SKM-1 treated with dmso at 0.1 percent for 144 hours (cell line): ENCODE data around the gene WDFY2.
"Not testable (repeated sequence)": the region's sequence is repeated elsewhere in the genome, so short reads cannot be mapped to it uniquely, and the experiment has no call there.

Experiments
- DNase-seq: peaks from one replicate; lab custom pipeline; 2025; ENCODE audit not compliant: unreplicated experiment; lab: John Stamatoyannopoulos, UW

Gene WDFY2

GRCh38 chr13:51663973-51664957 lies 80.0 kb downstream of the WDFY2 start:
- no peak for DNase-seq

GRCh38 chr13:51665456-51665855 lies 81.2 kb downstream of the WDFY2 start:
- no peak for DNase-seq

GRCh38 chr13:51666374-51666773 lies 82.1 kb downstream of the WDFY2 start:
- no peak for DNase-seq

GRCh38 chr13:51666839-51667238 lies 82.6 kb downstream of the WDFY2 start:
- DNase-seq, result no peak

GRCh38 chr13:51668580-51669195 lies 84.4 kb downstream of the WDFY2 start:
- DNase-seq, result no peak

GRCh38 chr13:51673165-51673564 lies 88.9 kb downstream of the WDFY2 start:
- DNase-seq, result no peak

- DNase-seq, result no peak
Observed at GRCh38 chr13:51674276-51674675, 90.0 kb downstream of the WDFY2 start.

GRCh38 chr13:51675385-51675784 lies 91.1 kb downstream of the WDFY2 start:
- DNase-seq, result no peak

- no peak for DNase-seq
Observed at GRCh38 chr13:51675877-51676276, 91.6 kb downstream of the WDFY2 start.

GRCh38 chr13:51676739-51677138 lies 92.5 kb downstream of the WDFY2 start:
- no peak for DNase-seq

- no peak for DNase-seq
Observed at GRCh38 chr13:51678420-51678819, 94.2 kb downstream of the WDFY2 start.

- DNase-seq, result no peak
Observed at GRCh38 chr13:51679616-51680015, 95.4 kb downstream of the WDFY2 start.

GRCh38 chr13:51681037-51681678 lies 96.9 kb downstream of the WDFY2 start:
- no peak for DNase-seq

GRCh38 chr13:51682686-51683085 lies 98.4 kb downstream of the WDFY2 start:
- DNase-seq, result no peak

GRCh38 chr13:51683597-51683996 lies 99.3 kb downstream of the WDFY2 start:
- no peak for DNase-seq

GRCh38 chr13:51684076-51684475 lies 99.8 kb downstream of the WDFY2 start:
- no peak for DNase-seq

GRCh38 chr13:51687947-51688714 lies 103.9 kb downstream of the WDFY2 start:
- no peak for DNase-seq

- no peak for DNase-seq
Observed at GRCh38 chr13:51688937-51689662, 104.8 kb downstream of the WDFY2 start.

- DNase-seq, result no peak
Observed at GRCh38 chr13:51689663-51689996, 105.4 kb downstream of the WDFY2 start.

GRCh38 chr13:51695677-51696076 lies 111.4 kb downstream of the WDFY2 start:
- DNase-seq, result not testable (repeated sequence)
